GM23338 (cell line): ENCODE measurements around the gene AKIRIN2. TPM values are rescaled to one million over a fixed set of nuclear protein-coding genes. Genes with fewer than 3 reads are reported as not detected.

Experiments
- ATAC-seq: fragments of 200-7000 bp; cut with Tn5 transposase; 3 replicates; pipeline ENCODE4 v1.9.1; 2020
- DNase-seq: peaks from one replicate; pipeline ENCODE4 v3.0.0-alpha.2; 2015; ENCODE audit warnings: low spot score
- H2AFZ ChIP-seq: fragments of 200-600 bp; sonication (generic); 2 replicates; pipeline ENCODE4 v1.8.0; 2016; ENCODE audit warnings: antibody characterized with exemption, mild to moderate bottlenecking, moderate library complexity
- H3F3A ChIP-seq: fragments of 200-600 bp; sonication (generic); replicated peaks from 2 replicates; pipeline ENCODE4 v1.8.0; 2017; ENCODE audit warnings: antibody characterized with exemption, mixed run types, low read depth
- H3K27ac ChIP-seq: fragments of 200-600 bp; sonication (generic); 2 replicates; pipeline ENCODE4 v1.6.1; 2016; ENCODE audit warnings: low read depth
- H3K27me3 ChIP-seq: fragments of 200-600 bp; sonication (generic); 2 replicates; pipeline ENCODE4 v1.8.0; 2016; ENCODE audit warnings: mild to moderate bottlenecking, mixed run types, moderate library complexity; ENCODE audit not compliant: insufficient read depth
- H3K36me3 ChIP-seq: fragments of 200-600 bp; sonication (generic); 2 replicates; pipeline ENCODE4 v1.8.0; 2016; ENCODE audit warnings: mild to moderate bottlenecking; ENCODE audit not compliant: insufficient read depth
- H3K4me1 ChIP-seq: fragments of 200-600 bp; sonication (generic); 2 replicates; pipeline ENCODE4 v1.8.0; 2016; ENCODE audit warnings: mild to moderate bottlenecking, moderate library complexity; ENCODE audit not compliant: insufficient read depth
- H3K4me2 ChIP-seq: fragments of 200-600 bp; sonication (generic); 2 replicates; pipeline ENCODE4 v1.7.1; 2017; ENCODE audit warnings: mixed run types
- H3K4me3 ChIP-seq: fragments of 200-600 bp; sonication (generic); 2 replicates; pipeline ENCODE4 v1.6.1; 2016; ENCODE audit warnings: mixed run types
- H3K79me2 ChIP-seq: fragments of 200-600 bp; sonication (generic); replicated peaks from 2 replicates; pipeline ENCODE4 v1.8.0; 2017; ENCODE audit warnings: mild to moderate bottlenecking; ENCODE audit not compliant: insufficient read depth
- H3K9me2 ChIP-seq: fragments of 200-600 bp; sonication (generic); 2 replicates; pipeline ENCODE4 v1.8.0; 2017; ENCODE audit not compliant: insufficient read depth
- H4K20me1 ChIP-seq: fragments of 200-600 bp; sonication (generic); replicated peaks from 2 replicates; pipeline ENCODE4 v1.8.0; 2017; ENCODE audit warnings: mild to moderate bottlenecking; ENCODE audit not compliant: insufficient read depth
- H3K27ac Mint-ChIP-seq: 2 replicates; pipeline ENCODE4 v1.8.0; 2020; ENCODE audit warnings: inconsistent platforms, mild to moderate bottlenecking, moderate library complexity, mixed read lengths
- H3K27me3 Mint-ChIP-seq: 3 replicates; pipeline ENCODE4 v1.8.0; 2022; ENCODE audit warnings: low read depth, mild to moderate bottlenecking, moderate library complexity, mixed read lengths, inconsistent platforms; ENCODE audit not compliant: insufficient read depth, poor library complexity
- H3K36me3 Mint-ChIP-seq: 3 replicates; pipeline ENCODE4 v1.8.0; 2021; ENCODE audit warnings: low read depth, mild to moderate bottlenecking, inconsistent platforms, moderate library complexity, mixed read lengths
- H3K4me1 Mint-ChIP-seq: 3 replicates; pipeline ENCODE4 v1.8.0; 2020; ENCODE audit warnings: mild to moderate bottlenecking, inconsistent platforms, mixed read lengths
- H3K4me3 Mint-ChIP-seq: 3 replicates; pipeline ENCODE4 v1.8.0; 2021; ENCODE audit warnings: moderate library complexity, mild to moderate bottlenecking, inconsistent platforms, mixed read lengths
- H3K9me3 Mint-ChIP-seq: 3 replicates; pipeline ENCODE4 v1.8.0; 2020; ENCODE audit warnings: moderate library complexity, mild to moderate bottlenecking, inconsistent platforms, mixed read lengths
- ETS1 ChIP-seq: IDR thresholded peaks from 2 replicates; pipeline ENCODE4 v1.6.1; 2016; ENCODE audit warnings: antibody characterized with exemption
- EZH2 ChIP-seq: fragments of 200-600 bp; sonication (generic); IDR thresholded peaks from one replicate; pipeline ENCODE4 v1.8.0; 2017; ENCODE audit warnings: antibody characterized with exemption, mild to moderate bottlenecking, low read depth; ENCODE audit not compliant: unreplicated experiment
- EZH2phosphoT487 ChIP-seq: fragments of 200-600 bp; sonication (generic); IDR thresholded peaks from one replicate; pipeline ENCODE4 v1.8.1; 2018; ENCODE audit warnings: antibody characterized with exemption; ENCODE audit not compliant: unreplicated experiment
- STAT1 ChIP-seq: IDR thresholded peaks from one replicate; pipeline ENCODE4 v1.6.1; 2016; ENCODE audit warnings: antibody characterized with exemption; ENCODE audit not compliant: unreplicated experiment
- ZNF462 ChIP-seq: fragments of 250-450 bp; sonication (Bioruptor Pico); IDR thresholded peaks from 2 replicates; pipeline ENCODE4 v1.5.0; 2020; ENCODE audit warnings: mild to moderate bottlenecking, moderate library complexity
- polyA plus RNA-seq: library from polyadenylated mRNA; unstranded; fragments of >200 nt; fragmentation: Nextera tagmentation; extraction: Ambion mirVana; gene quantifications from 2 replicates; pipeline ENCODE4 v1.2.1, GENCODE V29; 2016
- total RNA-seq: library from RNA; depleted of rRNA; stranded (reverse); fragments of >200 nt; shearing (Covaris generic); gene quantifications from 2 replicates; pipeline ENCODE4 v1.2.3, GENCODE V29; 2014

The AKIRIN2 gene
- total and polyA plus RNA-seq, 2 experiments from 2014 or later = 62.1 to 98.1 TPM

GRCh38 chr6:87683890-87684289, 18.1 kb downstream of the AKIRIN2 start (continued):
- TF ChIP-seq ZNF462 (CRISPR knock-in tag) (no peak), EZH2 (no peak), ETS1 (no peak)

GRCh38 chr6:87682310-87682709, 19.7 kb downstream of the AKIRIN2 start:
- Histone ChIP-seq H2AFZ (no peak overlapping the region), H3K27me3 (no peaks in the 10 kb centered on the region), H3K9me2 (no peaks in the 10 kb centered on the region), H3K4me2 (no peak overlapping the region), H3K4me3 (no peak overlapping the region), H4K20me1 (peaks cover 78% of the 10 kb centered on the region), H3K79me2 (peaks cover 100% of the 10 kb centered on the region), H3K27ac (no peak overlapping the region), H3K36me3 (peaks cover 13% of the 10 kb centered on the region; the same call in 1 of the 2 replicates), H3K4me1 (no peaks in the 10 kb centered on the region), H3F3A (no peaks in the 10 kb centered on the region)
- DNase-seq (no peak), ATAC-seq (no peak)
- Mint-ChIP-seq H3K27ac (no peak overlapping the region), H3K36me3 (peaks cover 45% of the 10 kb centered on the region), H3K4me1 (peaks cover 27% of the 10 kb centered on the region), H3K4me3 (no peak overlapping the region), H3K9me3 (no peaks in the 10 kb centered on the region), H3K27me3 (peaks cover 3% of the 10 kb centered on the region)
- TF ChIP-seq ETS1 (no peak), EZH2phosphoT487 (no peak), STAT1 (no peak), ZNF462 (CRISPR knock-in tag) (no peak)
